ENCODE data around the gene PRKAA1.

PRKAA1 gene

GRCh38 chr5:40781843-40782409 is 16.2 kb downstream of the PRKAA1 start:
- no peak for DNase-seq (ENCODE audit: low read depth in 2 of 2)

- no peak for DNase-seq (ENCODE audit: low read depth in 2 of 2)
Measured at GRCh38 chr5:40780858-40781257, 17.3 kb downstream of the PRKAA1 start.

GRCh38 chr5:40780199-40780598 is 18.0 kb downstream of the PRKAA1 start:
- DNase-seq (ENCODE audit: low read depth in 2 of 2), result no peak

- DNase-seq (ENCODE audit: low read depth in 2 of 2), result no peak
Measured at GRCh38 chr5:40779561-40779960, 18.6 kb downstream of the PRKAA1 start.

GRCh38 chr5:40778133-40778532 is 20.0 kb downstream of the PRKAA1 start:
- no peak for DNase-seq (ENCODE audit: low read depth in 2 of 2)

- no peak for DNase-seq (ENCODE audit: low read depth in 2 of 2)
Measured at GRCh38 chr5:40776658-40776977, 21.6 kb downstream of the PRKAA1 start.

GRCh38 chr5:40775846-40776657 is 22.1 kb downstream of the PRKAA1 start:
- DNase-seq (ENCODE audit: low read depth in 2 of 2), result no peak

GRCh38 chr5:40775085-40775845 is 22.9 kb downstream of the PRKAA1 start:
- DNase-seq (ENCODE audit: low read depth in 2 of 2), result no peak

GRCh38 chr5:40774623-40775022 is 23.6 kb downstream of the PRKAA1 start:
- no peak for DNase-seq (ENCODE audit: low read depth in 2 of 2)

GRCh38 chr5:40770764-40771163 is 27.4 kb downstream of the PRKAA1 start:
- DNase-seq (ENCODE audit: low read depth in 2 of 2), result no peak

GRCh38 chr5:40762705-40763104 is 35.5 kb downstream of the PRKAA1 start:
- no peak for DNase-seq (ENCODE audit: low read depth in 2 of 2)

- DNase-seq (ENCODE audit: low read depth in 2 of 2), result no peak
Measured at GRCh38 chr5:40757400-40757799, 40.8 kb downstream of the PRKAA1 start.

GRCh38 chr5:40755407-40756365 is 42.5 kb downstream of the PRKAA1 start, which contains the start of gene TTC33:
Gene TTC33 (minus strand): TSS chr5:40755961. CDS start chr5:40747018, 8,943 bp downstream.
- DNase-seq (ENCODE audit: low read depth in 2 of 2), result peak; percentile 76 to 84

- DNase-seq (ENCODE audit: low read depth in 2 of 2), result peak; percentile 19 to 29
Measured at GRCh38 chr5:40755093-40755406, 43.1 kb downstream of the PRKAA1 start.

GRCh38 chr5:40754381-40755092 is 43.6 kb downstream of the PRKAA1 start:
- no peak for DNase-seq (ENCODE audit: low read depth in 2 of 2)

- DNase-seq (ENCODE audit: low read depth in 2 of 2), result no peak
Measured at GRCh38 chr5:40746703-40747102, 51.5 kb downstream of the PRKAA1 start.

- no peak for DNase-seq (ENCODE audit: low read depth in 2 of 2)
Measured at GRCh38 chr5:40743771-40744170, 54.4 kb downstream of the PRKAA1 start.

- no peak for DNase-seq (ENCODE audit: low read depth in 2 of 2)
Measured at GRCh38 chr5:40738502-40738901, 59.7 kb downstream of the PRKAA1 start.

GRCh38 chr5:40736103-40736875 is 61.9 kb downstream of the PRKAA1 start:
- DNase-seq (ENCODE audit: low read depth in 2 of 2), result no peak

- DNase-seq (ENCODE audit: low read depth in 2 of 2), result no peak
Measured at GRCh38 chr5:40735609-40736008, 62.6 kb downstream of the PRKAA1 start.
